Stimulated activated CD4-positive, alpha-beta T cell treated with anti-CD3 and anti-CD28 coated beads, Interleukin-1b, Interleukin-23, amount 100 ng/mL, for 4 hours (primary cell): ENCODE measurements around the gene KIFC3.
"Not testable (repeated sequence)": the region's sequence is repeated elsewhere in the genome, so short reads cannot be mapped to it uniquely, and the experiment has no call there.

Source experiments
- DNase-seq, 2 donors: peaks; one replicate each; pipeline ENCODE4 v3.0.0-alpha.2; 2020; ENCODE audit warnings: low read depth in 2 of 2

The KIFC3 gene

DNA sequence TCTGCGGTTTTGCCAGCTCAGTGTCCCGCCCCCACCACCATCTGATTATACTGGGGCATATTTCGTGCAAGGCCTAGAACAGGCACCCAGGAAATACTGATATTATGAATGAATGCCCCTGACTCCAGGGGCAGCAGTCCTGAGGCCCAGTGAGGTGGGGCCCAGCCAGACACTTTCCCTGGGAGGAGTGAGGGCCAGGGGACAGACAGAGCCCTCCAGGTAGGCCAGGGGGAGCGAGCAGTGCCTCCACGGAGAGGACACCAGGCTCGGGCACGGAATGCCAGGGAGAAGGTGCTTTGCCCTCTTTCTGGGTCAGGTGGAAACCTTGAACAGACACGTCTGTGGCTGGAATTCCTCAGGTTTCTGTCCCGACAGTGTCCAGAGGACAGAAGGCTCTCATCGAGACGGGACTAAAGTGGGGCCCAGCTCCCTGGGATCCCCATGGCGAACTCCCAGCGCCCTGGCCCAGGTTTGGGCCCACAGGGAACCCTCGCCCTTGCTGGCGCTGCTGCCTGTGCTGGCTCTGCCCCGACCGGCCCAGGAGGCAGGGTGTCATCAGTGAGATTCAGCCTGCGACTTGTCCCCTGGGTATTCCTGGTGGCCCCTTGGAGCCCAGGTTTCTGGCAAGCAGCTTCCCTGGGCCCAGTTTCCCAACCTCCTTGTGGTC lies 62.4 kb downstream of the KIFC3 start:
- DNase-seq: no peak

DNA sequence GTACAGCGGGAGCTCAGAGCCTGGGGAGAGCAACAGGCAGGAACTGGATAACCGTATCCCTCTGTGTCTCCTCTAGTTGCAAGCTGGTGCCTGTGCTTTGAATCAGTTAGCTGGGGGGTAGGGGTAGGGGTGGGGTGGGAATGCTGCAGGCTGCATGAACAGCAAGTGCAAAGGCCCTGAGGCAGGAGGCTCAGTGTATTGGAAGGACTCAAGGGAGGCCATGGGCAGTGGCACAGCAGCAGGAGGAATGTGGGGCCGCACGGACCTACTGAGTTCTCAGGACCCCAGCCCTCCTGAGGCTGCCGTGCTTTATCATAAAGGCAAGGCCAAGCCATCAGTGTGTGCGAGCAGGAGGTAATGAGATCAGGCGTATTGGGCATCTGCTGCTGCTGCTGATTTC lies 63.4 kb downstream of the KIFC3 start:
- no peak for DNase-seq

DNA sequence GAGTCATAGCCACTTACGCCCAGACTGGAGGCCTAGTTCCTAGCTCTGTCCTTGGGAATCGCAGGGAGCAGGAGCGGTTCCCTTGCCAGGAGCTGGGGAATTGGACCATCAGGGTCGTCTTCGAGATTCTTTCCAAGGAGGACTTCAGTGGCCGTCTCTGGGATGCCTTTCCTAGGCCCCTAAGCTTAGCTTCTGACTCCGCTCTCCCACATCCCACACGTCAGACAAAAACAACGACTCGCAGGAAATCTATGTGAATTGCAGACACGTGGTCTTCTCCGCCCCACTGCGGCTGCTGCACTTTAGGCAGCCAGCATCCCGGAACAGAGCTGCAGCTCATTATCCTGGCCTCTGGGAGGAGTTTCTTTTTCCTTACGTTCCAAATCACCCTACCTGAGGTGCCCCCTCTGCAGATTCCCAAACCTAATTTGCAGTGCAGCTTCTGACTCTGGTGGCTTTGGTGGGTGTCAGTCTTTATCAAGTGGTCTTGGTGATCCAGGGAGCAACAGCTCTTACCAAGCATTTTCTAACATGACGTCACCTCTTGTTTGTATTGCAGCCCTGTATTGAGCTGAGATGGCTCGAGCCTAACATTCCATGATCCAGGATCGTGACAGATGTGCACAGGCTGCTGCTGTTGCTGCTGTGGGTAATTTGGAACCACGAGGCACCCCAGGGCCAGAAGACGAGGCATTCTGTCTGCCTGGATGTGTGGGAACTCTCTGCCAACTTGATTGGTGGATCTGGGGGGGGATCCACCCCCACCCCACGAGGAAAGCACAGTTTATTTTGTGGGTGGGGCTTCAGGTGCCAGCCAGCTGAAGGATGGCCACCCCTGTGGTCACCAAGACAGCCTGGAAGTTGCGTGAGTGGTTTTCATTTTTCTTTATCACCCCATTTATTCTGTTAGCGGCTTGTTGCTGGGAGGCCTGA lies 65.6 kb downstream of the KIFC3 start:
- no peak for DNase-seq

DNA sequence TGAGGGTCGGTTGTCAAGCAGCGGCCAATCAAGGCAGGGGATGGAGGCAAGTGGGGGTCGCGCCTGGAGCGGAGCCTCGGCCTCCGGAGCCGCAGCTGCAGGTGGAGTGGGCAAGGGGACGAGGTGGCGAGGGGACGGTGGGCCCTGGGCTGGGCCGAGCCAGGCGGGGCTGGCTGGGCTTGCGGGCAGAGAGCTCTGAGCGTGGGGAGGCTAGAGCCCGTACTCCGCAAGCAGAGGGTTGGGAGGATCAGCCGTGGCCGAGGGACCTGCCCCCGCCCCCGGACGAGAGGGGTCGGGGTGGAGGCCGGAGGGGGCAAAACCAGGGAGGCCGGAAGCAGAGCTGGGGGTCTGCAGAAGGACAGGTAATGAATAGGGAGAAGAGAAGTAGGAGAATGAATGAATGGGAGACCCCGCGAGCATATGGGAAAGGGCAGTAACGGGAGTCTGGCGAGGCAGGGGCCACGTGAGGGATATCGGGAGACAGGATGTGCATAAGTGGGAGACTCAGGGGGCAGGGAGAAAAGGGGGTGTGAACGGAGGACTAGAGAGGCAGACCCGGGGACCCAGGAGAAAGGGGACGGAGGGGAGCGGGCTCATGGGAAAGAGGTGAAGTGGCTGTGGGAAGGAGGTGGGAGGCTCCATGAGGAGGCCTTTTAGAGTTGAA lies 66.4 kb downstream of the KIFC3 start, which contains the start of gene KATNB1:
KATNB1 (plus strand) TSS at position 16 of the 664 bp plus-strand sequence. CDS start 1,474 bp downstream, outside the sequence.
- no peak for DNase-seq

DNA sequence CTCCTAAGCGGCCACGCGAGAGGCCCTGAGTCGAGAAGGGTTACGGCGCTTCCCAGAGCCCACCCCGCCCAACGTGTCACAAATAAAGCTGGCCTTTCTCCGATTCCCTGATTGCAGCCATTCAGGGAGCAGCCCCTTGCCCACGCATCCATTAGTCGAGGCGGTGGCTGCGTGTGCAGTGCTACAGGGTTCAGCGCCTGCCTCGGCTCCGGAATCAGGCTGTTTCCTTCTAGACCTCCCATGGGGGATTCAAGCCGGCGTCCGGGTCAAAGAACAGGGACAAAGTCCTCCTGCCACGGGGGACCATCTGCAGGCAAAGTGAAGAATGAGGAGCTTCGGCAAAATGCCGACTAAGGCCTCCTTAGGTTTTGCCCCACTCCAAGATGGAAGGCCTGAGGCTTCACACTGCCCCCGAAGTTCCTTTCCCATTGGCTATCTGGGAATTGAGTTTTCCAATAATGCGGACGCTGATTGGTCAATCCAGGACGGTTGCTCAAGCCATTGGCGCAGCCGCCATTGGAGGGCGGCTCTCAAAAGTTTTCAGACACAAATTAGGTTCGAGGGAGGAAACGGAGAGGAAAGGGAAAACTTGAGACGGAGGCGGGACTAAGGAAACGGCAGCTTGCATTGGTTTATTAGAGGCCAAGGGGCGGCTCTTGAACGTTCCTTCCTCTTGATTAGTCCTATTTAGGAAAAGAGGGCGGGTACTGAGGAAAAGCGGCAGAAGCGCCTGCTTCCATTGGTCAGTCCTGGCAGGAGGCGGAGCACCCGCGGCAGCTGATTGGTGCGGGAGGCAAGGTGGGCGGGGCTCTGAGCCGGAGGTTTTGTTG lies 67.2 kb downstream of the KIFC3 start:
- peak; percentile 91 to 95 for DNase-seq

DNA sequence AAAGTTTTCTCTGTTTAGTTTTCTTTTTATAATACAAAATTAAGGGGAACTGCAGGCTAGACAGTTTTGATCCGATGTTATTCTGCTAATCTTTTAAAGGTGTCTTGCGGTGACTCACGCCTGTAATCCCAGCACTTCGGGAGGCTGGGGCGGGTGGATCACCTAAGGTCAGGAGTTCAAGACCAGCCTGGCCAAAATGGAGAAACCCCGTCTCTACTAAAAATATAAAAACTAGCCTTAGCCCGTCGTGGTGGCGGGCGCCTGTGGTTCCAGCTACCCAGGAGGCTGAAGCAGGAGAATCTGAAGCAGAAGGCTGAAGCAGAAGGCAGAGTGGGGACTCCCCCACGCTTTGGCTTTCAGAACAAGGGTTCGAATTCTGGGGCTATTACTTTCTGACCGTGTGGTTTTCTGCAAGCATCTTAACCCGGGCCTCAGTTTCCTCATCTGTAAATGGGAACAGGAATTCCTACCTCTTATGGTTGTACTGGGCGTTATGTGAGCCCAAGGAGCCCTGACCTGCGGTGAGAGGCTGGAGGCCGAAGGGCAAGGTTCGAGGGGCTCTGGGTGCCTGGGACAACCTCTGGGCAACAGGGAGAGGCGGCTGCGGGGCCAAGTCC lies 67.9 kb downstream of the KIFC3 start:
- DNase-seq: no peak

DNA sequence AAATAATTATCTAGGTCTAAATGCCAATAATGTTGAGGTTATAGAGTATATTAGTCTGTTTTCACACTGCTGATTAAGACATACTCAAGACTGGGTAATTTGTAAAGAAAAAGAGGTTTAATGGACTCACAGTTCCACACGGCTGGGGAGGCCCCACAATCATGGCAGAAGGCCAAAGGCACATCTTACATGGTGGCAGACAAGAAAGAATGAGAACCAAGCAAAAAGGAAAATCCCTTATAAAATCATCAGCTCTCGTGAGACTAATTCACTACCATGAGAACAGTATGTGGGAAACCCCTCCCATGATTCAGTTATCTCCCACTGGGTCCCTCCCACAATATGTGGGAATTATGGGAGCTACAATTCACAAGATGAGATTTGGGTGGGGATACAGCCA lies 69.6 kb downstream of the KIFC3 start:
- DNase-seq: no peak

DNA sequence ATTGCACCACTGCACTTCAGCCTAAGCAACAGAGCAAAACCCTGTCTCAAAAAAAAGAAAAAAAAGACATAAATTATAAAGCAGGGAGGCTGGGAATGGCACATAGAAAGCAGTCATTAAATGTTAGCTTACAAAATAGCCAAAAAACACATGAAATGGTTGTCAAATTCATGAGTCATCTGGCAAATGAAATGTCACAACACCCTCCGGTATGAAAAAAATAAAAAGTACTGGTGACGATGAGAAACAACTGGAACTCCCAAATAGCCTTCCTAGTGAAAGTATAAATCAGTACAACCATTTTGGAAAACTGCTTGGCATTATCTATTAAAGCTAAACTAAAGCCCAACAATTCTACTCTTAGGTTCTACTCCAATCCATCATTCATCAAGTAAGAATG lies 70.3 kb downstream of the KIFC3 start:
- no peak for DNase-seq

DNA sequence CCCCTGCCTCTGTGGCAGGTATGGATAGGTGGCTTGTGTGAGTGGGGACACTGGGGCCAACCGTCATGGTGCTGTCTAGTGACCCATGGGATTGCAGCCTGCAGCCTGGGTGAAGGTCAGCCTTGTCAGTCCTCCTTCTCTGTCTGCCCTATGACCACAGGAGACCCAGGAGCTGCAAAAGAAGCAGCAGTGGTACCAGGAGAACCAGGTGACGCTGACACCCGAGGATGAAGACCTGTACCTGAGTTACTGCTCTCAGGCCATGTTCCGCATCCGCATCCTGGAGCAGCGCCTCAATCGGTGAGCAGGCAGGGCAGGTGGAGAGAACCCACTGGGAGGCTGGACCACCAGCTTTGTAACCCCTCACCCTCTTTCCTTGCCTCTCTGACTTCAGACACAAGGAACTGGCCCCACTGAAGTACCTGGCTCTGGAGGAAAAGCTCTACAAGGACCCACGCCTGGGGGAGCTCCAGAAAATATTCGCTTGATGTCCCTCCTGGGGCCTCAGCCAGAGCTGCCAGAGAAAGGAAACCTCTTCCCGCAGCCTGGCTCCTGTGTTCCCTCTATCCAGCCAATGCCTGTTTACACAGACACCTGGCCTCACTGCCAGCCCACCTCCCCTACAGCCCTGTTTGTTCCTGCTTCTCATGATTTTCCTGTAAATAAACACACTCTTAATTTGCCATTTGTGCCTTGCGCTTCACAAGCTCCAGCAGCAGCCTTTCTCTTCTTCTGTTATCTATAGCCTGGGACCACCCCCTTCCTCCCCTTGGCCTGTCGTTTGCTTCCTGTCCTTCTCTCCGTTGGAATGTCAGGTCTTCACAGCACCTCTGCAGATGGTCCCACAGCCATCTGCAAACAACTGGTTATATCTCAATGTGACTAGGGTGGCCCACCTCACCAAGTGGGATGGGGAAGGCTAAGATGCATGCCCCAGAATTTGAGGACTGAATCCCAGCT lies 71.2 kb downstream of the KIFC3 start:
- no peak for DNase-seq

DNA sequence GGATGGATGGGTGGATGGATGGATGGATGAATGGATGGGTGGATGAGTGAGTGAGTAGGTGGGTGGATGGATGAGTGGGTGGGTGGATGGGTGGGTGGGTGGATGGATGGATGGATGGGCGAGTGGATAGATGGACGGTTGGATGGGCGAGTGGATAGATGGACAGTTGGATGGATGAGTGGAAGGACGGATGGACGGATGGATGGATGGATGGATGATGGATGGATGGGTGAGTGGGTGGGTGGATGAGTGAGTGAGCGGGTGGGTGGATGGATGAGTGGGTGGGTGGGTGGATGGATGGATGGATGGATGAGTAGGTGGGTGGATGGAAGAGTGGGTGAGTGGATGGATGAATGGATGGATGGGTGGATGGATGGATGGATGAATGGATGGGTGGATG lies 72.4 kb downstream of the KIFC3 start:
- not testable (repeated sequence) for DNase-seq

DNA sequence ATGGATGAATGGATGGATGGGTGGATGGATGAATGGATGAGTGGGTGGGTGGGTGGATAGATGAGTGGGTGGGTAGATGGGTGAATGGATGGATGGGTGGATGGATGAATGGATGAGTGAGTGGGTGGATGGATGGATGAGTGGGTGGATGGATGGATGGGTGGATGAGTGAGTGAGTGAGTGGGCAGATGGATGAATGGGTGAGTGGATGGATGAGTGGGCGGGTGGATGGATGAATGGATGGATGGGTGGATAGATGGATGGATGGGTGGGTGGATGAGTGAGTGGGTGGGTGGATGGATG lies 73.2 kb downstream of the KIFC3 start:
- DNase-seq: no peak

DNA sequence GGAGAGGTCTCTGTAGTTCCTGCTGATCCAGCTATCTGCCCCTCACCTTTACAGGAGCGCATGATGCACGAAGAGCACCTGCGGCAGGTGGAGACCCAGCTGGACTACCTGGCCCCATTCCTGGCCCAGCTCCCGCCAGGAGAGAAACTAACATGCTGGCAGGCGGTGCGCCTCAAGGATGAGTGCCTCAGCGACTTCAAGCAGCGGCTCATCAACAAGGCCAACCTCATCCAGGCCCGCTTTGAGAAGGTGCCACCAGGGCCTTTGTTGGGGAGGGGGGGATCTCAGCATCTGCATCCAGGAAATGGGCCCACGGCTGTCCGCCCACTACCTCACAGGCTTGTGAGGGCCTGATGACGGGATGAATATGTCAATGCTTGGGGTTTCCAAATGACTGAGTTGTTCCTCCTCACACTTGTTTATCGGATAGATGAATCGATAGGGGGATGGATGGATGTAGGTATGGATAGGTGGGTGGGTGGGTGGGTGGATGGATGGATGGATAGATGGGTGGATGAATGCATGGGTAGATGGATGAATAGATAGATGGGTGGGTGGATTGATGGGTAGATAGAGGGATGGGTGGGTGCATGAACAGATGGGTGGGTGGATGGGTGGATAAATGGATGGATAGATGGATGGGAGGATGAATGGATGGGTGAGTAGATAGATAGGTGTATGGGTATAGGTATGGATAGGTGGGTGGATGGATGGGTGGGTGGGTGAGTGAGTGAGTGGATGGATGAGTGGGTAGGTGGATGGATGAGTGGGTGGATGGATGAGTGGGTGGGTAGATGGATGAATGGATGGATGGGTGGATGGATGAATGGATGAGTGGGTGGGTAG lies 73.7 kb downstream of the KIFC3 start:
- DNase-seq: no peak

DNA sequence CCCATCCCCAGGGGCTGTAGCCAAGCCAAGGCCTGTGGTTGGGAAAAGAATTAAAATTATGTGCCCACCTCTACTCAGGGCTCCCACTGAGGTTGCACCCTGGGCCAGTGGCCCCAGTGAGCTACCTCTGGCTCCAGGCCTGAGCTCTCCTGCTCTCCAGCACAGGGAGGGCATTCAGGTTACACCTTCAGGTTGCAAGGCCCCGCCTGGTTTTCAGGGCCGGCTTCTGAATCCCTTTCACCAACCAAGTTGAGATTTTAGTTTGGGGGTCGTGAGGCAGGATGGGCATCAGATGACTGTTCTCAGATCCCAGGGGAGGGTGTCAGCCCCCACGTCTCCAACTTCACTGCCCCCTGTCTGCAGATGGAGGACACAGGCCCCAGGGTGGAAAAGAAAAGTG lies 74.7 kb downstream of the KIFC3 start:
- no peak for DNase-seq

DNA sequence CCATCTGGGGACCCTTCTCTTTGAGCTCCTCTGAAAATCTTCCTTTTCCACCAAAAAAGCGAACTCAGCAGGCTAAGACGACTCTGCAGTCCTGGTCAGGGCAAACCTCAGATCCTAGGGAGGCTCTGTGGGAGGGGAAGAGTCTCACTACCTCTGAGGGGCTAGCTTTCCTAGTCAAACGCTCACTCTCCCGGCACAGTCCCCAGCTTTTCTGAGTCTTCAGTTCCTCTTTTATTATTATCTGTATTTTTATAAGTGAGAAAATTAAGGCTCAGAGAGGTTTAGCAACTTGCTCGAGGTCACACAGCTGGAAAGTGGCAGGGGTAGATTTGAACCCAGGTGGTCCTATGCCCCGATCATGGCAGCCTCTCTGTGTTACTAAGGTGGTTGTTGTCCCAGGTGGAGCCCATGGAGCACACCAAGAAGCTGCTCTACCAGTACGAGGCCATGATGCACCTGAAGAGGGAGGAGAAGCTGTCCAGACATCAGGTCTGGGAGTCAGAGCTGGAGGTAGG lies 75.8 kb downstream of the KIFC3 start:
- no peak for DNase-seq

DNA sequence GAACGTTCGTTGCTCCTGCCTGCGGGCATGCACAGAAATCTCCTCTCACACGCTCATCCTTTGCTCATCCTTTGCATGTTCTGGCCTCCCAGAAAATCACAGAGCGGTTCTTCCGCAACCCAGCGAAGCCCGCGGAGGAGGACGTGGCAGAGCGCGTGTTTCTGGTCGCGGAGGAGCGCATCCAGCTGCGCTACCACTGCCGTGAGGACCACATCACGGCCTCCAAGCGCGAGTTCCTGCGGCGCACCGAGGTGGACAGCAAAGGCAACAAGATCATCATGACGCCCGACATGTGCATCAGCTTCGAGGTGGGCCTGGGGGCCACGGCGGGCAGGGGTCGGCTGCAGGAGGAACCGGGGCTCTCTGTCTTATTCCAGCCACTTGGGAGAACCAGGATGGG lies 76.3 kb downstream of the KIFC3 start:
- DNase-seq: no peak

DNA sequence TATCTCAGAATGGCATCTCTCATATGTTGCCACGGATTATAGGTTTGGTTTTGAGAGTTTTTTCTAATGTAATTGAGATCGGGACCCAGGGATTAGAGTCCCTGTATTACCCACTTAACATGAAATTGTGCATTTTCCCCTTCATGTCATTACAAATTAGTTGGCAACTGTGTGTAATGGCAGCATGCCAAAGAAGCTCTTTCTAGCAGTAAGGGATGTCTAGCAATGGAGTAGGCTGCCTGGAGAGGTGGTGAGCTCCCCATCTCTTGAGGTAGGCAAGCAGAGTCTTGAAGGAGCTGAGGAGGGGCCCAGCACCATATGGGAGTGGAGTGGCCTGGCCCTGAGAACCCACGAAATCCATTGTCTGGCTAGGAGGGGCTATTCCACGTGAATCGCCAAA lies 76.7 kb downstream of the KIFC3 start:
- DNase-seq: no peak

DNA sequence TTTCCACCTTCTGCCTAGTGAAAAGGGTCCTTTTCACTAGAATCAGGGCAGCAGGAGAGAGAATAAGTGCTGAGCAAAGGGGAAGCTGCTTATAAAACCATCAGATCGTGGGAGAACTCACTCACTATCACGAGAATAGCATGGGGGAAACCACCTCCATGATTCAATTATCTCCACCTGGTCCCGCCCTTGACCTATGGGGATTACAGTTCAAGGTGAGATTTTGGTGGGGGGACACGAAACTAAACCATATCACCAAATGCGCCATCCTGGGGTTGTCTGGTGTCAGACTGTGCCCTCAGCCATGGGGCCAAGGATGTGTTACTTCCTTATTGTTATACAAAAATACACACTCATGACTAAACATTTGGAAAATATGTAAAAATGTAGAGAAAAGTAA lies 77.1 kb downstream of the KIFC3 start:
- no peak for DNase-seq

DNA sequence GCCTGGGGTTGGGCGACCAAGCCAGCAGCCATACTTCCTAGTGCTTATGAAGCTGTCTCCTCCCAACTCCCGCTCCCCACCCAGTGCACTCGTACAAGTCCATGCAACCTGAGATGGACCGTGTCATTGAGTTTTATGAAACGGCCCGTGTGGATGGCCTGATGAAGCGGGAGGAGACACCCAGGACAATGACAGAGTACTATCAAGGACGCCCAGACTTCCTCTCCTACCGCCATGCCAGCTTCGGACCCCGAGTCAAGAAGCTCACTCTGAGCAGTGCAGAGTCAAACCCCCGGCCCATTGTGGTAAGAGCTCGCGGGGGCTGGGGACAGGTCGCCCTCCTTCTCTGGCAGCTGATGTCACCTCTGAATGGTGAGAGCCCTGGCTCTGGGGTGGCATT lies 77.8 kb downstream of the KIFC3 start:
- no peak for DNase-seq

DNA sequence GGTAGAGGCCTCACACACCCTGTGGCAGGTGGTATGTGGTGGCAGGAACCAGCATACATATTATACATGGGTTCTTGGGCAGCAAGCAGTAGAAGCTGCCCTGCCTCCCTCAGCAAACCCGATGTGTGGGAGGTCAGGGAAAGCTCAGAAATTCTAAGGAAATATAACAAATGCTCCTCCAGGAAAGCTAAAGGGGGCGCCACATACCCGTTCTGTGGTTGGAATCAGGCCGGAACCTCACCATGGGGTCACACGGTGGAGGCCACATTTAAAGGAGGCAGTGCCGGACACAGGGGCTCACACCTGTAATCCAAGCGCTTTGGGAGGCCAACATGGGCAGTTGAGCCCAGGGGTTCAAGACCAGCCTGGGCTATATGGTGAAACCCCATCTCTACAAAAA lies 79.1 kb downstream of the KIFC3 start:
- no peak for DNase-seq
